AG09309 (cell line): ENCODE data around the gene TRAP1.

Experiments
- DNase-seq: peaks from one replicate; pipeline ENCODE4 v3.0.0-alpha.2; 2010; ENCODE audit warnings: low read depth
- H3K4me3 ChIP-seq: 2 replicates; pipeline ENCODE4 v1.5.1; 2011; ENCODE audit warnings: mild to moderate bottlenecking, low read depth, low read length, moderate library complexity; ENCODE audit not compliant: control insufficient read depth
- TF ChIP-seq, protein P1 (sequence below): IDR thresholded peaks from 2 replicates; pipeline ENCODE4 v1.5.1; 2011; ENCODE audit warnings: mild to moderate bottlenecking, low read depth, low read length, inconsistent platforms; ENCODE audit not compliant: insufficient read depth, control insufficient read depth; ENCODE audit errors: missing control alignments

Gene TRAP1

DNA sequence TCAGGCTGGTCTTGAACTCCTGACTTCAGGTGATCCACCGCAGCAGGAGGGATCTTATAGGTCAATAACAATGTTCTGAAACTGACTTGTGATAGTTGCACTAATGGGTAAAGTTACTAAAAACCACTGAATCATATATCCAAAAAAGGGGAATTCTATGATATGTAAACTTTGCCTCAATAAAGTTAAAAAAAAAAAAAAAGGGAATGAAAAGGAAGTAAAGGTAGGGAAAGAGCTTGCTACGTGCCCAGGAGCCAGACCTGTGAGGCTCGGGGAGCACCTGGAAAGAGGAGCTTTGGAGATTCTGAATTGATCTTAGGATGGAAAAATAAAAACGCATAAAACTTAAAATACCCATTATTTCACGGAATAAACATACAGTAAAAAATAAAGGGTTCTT, 20.8 kb upstream of the TRAP1 start:
- TF ChIP-seq, protein P1, sequence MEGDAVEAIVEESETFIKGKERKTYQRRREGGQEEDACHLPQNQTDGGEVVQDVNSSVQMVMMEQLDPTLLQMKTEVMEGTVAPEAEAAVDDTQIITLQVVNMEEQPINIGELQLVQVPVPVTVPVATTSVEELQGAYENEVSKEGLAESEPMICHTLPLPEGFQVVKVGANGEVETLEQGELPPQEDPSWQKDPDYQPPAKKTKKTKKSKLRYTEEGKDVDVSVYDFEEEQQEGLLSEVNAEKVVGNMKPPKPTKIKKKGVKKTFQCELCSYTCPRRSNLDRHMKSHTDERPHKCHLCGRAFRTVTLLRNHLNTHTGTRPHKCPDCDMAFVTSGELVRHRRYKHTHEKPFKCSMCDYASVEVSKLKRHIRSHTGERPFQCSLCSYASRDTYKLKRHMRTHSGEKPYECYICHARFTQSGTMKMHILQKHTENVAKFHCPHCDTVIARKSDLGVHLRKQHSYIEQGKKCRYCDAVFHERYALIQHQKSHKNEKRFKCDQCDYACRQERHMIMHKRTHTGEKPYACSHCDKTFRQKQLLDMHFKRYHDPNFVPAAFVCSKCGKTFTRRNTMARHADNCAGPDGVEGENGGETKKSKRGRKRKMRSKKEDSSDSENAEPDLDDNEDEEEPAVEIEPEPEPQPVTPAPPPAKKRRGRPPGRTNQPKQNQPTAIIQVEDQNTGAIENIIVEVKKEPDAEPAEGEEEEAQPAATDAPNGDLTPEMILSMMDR, result no peak
- no peak for DNase-seq
- H3K4me3 ChIP-seq, result no peak overlapping the region

DNA sequence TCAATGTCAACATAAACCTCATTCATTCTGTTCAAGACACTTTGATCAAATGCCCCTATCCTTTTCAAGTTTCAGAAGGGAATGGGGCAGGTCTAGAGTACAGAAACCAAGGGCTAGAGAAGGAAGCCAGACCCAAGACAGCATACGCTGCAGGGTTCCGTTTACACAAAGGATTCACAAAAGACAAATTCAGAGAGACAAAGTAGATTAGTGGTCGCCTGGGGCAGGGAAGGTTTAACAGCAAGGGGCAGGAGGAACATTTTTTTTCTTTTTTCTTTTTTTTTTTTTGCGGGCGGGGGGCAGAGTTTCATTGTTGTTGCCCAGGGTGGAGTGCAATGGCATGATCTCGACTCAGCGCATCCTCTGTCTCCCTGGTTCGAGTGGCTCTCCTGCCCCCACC, 19.9 kb upstream of the TRAP1 start:
- TF ChIP-seq, protein P1, result no peak

DNA sequence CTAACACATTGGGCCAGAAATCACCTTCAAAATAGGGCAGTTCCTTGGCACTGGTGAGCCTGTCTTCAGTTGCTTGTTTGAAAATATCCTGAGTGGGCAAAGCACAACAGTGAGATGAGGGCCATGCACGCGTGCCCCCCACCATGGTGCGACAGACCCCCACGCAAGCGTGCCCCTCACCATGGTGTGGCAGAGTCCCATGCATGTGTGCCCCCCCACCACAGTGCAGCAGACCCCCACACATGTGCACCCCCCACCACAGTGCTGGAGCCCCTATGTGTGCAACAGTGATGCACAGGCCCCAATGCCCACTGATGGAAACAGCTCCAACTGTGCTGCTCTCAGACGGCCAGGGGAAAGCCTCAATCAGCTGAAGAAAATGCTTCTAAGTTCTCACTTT, 18.8 kb upstream of the TRAP1 start:
- H3K4me3 ChIP-seq, result no peak overlapping the region
- TF ChIP-seq, protein P1, result no peak
- no peak for DNase-seq

More for the DNA sequence above, 19.9 kb upstream of the TRAP1 start:
- H3K4me3 ChIP-seq, result no peak overlapping the region
- no peak for DNase-seq

DNA sequence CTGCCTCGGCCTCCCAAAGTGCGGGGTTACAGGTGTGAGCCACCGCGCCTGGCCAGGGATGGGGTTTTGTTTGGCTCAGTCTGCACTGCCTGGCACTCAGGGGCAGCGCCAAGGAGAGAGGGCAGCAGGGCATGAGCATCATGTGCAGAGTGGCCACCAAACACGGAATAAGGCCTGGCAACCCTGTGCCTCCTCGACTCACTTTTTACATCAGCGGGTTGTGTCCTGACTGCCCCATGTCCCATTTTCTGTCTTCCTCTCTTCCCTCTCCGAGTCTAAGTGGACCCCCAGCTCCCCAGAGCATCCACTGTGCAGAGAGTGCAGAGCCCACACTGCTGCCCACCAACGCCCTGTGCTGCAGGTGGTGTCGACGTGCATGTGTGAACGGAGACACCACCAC, 18.2 kb upstream of the TRAP1 start:
- no peak overlapping the region for H3K4me3 ChIP-seq
- TF ChIP-seq, protein P1, result no peak
- DNase-seq, result no peak

DNA sequence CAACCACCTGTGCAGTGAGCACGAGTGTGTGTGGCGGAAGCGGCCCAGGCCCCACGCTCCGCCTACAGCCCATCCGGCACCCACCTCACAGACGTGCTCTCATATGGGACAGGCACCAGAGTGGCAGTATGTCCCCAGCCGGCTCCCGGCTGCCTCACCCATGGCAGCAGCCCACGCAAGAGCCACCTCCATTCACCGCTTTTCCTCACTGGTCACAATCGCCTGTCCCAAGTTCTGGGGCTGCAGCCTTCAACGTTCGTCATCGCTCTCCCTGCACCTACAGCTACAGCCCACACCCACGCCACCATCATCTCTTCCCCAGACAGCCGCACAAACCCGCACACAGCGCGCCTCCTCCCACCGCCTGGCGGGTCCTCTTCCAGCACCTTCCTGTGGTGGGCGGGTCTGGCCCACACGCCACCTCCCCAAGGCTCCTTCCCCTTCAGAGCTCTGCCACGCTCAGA, 17.5 kb upstream of the TRAP1 start:
- no peak for DNase-seq
- TF ChIP-seq, protein P1, result no peak
- no peak overlapping the region for H3K4me3 ChIP-seq

DNA sequence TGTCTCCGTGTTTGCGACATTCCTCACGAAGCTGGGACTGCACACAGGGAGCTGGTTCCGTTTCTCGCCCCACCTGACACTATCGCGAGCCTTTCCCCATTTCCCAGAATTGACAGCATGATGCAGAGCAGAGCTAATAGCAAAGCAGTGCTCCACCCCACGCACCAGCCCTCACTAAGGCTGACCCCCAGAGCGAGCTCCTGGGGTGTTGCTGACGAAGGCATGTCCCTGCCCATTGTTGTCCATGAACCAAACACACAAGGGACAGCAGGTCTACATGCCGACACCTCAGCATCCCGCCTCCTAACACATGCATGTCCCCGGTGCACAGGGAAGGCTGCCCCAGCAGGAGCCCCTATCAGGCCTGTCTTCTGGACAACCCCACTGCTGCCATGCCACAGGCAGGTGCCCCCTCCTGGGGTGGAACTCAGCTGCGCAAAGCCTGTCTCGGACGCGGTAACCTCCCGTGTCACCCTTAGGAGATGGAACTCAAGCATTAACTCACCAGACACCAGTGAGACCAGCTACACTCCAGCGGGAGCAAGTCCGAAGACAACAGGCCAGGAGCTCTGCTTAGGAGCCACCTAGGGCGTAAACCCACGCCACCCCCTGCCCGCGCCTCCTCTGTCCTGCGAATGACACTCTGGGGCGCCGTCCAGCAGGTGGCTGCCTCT, 16.9 kb upstream of the TRAP1 start:
- no peak overlapping the region for H3K4me3 ChIP-seq
- no peak for DNase-seq

More for the DNA sequence above, 16.9 kb upstream of the TRAP1 start:
- TF ChIP-seq, protein P1, result no peak
